Stimulated activated CD4-positive, alpha-beta T cell treated with anti-CD3 and anti-CD28 coated beads, Interleukin-4, amount 100 ng/mL, for 48 hours (primary cell): ENCODE measurements around the gene CD96.
"Not testable (repeated sequence)": the region's sequence is repeated elsewhere in the genome, so short reads cannot be mapped to it uniquely, and the experiment has no call there.

Experiments used
- DNase-seq, 2 donors: peaks; one replicate each; pipeline ENCODE4 v3.0.0-alpha.2; 2020; ENCODE audit warnings: low read depth in 2 of 2

Gene CD96

DNA sequence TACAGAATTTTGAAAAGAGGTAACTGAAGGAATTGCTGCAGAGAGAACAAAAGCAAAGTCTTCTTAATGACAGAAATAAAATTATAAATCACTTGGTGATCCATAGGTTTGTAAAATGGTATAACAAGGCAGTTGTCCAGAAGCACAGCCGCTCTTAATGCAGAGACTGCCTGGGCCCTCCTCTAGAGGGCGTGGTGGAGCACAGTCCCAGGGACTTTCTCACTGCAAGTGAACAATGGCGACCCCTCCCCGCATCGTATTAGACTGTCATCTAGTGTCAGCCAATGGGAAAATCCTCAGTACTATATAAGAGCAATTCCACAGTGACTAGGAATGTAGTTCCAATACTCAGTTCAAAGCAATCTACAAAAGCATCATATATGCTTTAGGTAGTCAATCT, 79.5 kb downstream of the CD96 start:
- DNase-seq: peak in 1 of 2 donors; percentile 56

DNA sequence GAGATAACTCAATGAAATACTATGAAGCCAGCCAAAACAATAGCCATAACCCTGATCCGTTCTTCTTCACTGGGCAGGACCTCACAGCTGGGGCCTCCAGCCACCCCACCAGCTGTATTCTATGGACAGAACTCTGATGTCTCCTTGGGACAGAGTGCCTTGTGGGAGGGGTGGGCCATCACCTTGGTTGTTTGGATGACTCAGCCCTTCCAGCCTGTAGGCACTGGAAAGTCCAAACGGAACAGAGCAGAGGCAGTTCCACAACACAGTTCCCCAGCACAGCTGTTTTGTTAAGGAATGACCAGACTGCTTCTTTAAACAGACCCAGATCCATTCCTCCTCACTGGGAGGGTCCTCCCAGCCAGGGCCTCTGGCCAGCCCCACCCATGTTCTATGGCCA, 85.1 kb downstream of the CD96 start:
- no peak for DNase-seq

- not testable (repeated sequence) for DNase-seq
Observed at GRCh38 chr3:111629018-111629417, 87.0 kb downstream of the CD96 start.

DNA sequence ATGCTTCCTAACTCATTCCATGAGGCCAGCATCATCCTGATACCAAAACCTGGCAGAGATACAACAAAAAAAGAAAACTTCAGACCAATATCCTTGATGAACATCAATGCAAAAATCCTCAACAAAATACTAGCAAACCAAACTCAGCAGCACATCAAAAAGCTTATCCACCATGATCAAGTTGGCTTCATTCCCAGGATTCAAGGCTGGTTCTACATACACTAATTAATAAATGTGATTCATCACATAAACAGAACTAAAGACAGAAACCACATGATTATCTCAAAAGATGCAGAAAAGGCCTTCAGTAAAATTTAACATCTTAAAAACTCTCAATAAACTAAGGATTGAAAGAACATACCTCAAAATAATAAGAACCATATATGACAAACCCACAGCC, 88.6 kb downstream of the CD96 start:
- DNase-seq: not testable (repeated sequence)

GRCh38 chr3:111635403-111635802, 93.4 kb downstream of the CD96 start:
- no peak for DNase-seq

- no peak for DNase-seq
Observed at GRCh38 chr3:111636366-111636885, 94.4 kb downstream of the CD96 start.

DNA sequence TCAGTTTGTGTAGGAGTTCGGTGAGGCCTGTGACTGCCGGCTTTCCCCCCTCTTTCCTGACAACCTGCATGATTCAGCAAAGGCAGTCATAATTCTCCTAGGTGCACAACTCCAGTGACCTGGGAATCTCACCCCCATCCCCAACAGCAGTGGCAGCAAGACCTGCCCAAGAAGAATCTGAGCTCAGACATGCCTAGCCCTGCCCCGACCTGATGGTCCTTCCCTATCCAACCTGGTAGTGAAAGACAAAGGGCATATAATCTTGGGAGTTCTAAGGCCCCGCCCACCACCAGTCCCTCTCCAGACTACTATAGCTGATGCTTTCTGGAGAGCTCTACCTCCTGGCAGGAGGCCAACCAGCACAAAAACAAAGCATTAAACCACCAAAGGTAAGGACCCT, 97.3 kb downstream of the CD96 start:
- DNase-seq: no peak

DNA sequence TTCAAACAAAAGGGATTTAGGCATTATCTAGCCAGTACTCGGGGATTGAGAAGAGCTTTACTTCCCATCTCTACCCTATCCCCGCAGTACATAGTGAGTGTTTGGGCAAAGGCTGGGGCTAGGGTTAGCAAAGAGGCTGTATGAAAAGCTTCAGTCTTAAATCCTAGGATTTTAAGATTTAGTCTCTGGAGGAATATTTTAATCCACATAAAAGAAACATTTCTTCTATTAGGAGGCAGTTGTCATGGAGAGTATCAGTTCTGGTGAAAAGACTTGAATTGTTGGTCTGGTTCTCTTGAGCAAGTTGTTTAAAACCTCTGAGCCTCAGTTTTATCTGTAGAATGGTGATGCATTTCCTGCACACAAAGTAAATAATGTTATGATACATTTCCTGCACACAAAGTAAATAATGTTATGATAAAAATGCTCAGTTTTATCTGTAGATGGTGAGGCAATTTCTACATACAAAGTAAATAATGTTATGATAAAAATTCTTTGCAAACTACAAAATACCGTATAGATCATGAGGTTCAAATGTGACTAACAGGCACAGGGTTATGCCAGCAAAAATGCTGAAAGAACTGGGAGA, 107.1 kb downstream of the CD96 start:
- DNase-seq: no peak

DNA sequence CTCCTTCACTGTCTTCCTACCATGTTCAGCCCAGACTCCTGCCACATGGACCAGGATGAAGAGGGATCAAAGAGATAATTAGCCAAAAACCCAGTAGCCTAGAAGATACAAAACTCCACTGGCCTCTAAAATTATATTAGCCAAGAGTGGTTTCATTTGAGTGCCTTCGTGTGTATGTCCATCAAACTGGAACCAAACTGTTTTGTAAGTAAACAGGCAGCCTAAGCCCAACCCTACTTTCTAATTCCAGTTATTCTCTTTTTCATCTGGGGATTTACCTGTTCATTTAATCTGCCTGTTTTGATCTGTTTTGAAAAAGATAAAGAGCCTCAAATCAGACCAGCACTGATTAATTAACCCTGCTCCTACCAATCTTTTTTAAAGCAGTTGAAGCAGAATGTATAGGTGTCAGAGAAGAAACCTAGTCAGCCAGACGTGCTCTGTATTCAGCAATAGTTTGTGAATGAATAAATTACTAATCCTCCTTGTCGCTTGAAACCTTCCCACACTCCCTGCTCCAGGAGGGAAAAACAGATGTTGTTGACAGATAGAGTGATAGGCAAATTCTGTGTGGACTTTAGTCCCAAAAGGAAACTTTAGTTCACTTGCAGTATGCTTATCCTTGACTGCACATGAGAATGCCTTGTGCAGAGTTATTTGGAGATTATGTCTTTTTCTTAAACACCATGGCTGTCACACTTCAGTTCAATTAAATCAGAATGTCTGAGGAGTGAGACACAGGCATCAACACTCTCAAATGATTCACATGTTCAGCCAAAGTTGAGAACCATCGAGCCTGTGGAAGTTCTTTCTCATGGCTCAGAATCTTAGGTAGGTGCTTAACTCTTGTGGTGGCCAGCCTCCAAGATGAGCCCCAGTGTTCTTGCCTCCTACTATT, 108.6 kb downstream of the CD96 start:
- no peak for DNase-seq

GRCh38 chr3:111652492-111653180, 110.6 kb downstream of the CD96 start:
- DNase-seq: no peak

- no peak for DNase-seq
Observed at GRCh38 chr3:111653766-111654165, 111.8 kb downstream of the CD96 start.

DNA sequence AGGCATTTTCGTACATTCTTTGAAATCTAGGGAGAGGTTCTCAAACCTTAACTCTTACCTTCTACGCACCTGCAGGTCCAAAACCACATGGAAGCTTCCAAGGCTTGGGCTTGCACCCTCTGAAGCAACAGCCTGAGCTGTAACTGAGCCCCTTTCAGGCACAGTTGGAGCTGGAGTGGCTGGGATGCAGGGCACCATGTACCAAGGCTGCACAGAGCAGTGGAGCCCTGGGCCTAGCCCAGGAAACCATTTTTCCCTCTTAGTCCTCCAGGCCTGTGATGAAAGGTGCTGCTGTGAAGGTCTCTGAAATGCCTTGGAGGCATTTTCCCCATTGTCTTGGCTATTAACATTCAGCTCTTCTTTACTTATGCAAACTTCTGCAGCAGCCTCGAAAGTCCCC, 120.0 kb downstream of the CD96 start:
- no peak for DNase-seq

DNA sequence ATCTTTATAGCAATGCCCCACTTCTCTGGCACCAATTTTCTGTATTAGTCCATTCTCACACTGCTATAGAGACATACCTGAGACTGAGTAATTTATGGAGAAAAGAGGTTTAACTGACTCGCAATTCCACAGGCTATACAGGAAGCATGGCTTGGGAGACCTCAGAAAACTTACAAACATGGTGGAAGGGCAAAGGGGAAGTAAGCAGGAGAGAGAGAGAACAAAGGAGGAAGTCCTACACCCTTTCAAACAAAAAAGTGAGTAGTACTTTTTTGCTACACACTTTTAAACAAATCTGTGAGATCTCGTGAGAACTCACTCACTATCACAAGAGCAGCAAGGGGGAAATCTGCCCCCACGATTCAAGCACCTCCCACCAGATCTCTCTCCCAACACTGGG, 120.9 kb downstream of the CD96 start:
- no peak for DNase-seq

DNA sequence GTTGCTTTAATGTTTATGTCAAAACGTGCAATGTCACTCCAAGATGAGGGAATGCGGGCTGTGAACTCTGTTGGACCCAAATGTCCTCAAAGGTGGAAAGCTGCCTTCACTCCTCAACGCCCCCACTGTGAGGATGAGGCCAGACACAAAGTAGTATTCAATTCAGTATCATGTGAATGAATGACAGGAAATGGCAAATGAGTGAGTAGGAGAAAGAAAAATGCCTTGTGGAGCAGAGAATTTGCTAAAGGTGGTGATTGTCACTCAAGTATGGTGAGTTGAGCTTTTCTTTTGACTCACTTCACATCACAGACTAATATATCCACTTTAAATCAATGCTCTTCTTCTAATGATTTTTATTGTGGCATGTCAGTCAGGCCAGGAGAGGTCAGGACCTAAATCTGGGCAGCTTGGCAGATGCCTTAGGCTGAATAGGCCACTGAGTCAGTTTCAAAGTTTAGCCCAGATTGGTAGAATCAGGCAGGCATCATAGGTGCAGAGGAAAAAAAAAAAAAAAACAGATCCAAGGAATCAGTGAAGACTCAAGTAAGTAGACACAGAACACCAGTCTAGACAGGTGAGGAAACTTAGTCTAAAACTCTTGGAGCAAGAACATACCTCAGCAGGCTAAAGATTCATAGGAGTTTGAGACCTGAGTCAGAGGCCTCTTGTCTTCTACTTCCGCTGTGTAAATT, 124.2 kb downstream of the CD96 start:
- no peak for DNase-seq

- DNase-seq: no peak
Observed at GRCh38 chr3:111667170-111667569, 125.2 kb downstream of the CD96 start.

DNA sequence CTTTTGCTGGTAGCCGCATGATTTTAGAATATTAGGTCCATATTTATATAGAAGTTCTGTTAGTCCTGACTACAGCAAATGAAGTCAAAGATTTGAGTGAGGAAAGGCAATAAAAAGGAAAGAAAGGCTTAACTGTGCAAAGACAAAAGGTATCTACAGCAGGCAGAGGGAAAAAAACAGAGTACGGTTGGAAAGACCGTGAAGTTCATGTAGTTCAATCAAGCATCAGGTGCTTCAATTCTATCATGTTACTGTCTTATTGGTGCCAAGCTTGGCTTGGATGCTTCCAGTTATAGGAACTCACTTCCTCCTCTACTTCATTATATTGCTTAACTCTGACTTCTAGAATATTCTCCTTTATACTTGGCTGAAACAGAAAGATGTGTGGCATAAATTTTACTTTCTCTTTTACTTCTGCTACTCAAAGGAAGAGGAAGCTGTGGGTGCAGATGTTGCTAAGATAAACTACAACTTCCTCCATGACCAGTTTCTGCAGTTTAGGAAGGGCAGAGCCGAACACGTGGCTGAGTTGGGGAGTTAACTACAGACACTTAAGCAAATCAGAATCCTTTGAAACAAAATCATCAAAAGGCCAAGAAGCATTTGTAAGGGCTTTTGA, 125.7 kb downstream of the CD96 start:
- peak; percentile 30 to 50 for DNase-seq

DNA sequence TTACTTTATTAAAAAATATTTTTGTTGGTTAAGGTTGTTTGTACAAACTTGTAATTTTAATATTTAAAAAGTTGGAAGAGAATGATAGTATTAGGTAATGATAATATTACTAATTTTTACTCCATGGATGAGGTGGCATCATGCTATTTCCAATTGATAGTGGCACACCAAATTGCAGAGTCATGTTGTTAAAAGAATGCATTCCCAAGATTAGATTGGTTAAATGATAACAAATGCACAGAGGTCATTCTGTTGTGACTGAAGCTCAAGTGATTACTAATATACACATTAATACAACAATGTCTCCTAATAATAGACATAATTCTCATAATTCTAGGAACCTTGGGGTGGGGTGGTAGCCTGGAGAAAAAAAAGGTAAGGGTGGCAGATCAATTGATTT, 126.3 kb downstream of the CD96 start:
- no peak for DNase-seq

DNA sequence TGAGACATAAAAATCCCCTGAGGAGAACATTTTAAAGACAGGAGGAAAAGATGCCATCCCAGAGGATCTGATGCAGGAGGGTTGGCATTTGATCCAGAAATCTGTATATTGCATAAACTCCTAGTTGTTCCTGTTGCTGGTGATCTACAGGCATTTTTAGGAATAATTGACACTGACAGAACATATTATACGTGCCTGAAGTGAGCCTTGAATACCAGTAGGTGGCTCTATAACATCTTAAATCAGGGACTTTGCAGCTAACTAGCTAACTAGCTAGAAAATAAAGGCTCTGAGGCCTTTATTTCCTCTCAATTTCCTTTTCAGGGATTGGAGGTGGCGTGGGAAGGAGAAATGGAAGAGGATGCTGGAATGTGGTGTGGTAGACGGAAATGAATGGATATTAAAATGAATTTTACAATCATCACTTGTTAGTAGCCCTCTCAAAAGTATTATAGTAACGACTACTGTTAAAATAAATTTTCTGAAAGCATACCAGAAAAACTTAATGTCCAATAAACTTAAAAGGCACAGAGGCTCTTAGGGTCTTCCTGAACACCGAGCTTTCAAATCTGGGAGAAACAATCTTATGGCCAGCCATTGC, 127.0 kb downstream of the CD96 start:
- no peak for DNase-seq

DNA sequence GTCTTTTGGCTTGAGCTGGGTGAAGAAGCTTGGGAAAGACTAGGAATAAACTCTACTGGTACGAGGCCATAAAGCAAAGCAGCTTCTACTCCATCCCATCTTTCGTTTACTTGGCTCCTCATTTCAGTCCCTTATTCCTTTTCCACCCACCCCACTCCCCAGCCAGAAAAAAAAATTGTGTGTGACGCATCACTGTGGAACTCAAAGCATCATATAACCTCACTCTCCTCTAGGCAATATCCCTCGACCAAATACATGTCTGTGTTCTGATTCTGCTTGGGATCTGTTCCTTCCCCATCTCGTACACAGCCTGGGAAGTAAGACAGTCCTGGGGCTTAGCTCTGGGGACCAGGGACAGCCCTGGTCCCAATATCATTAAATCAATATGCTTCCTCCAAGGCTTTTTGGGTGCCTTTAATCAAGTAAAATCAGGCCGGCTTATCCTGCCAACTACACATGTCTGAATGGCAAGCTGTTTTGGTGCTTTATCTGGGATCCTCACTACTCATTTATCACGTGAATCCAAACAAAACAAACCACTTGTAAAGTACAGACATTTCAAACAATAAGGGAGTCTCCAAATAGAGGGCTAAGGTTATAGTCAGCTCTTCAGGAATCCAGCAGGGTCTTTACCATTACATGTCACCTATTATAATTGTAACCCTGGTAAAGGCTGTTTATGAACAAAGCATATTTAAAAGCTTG, 128.1 kb downstream of the CD96 start:
- no peak for DNase-seq

GRCh38 chr3:111672461-111672860, 130.5 kb downstream of the CD96 start:
- not testable (repeated sequence) for DNase-seq

DNA sequence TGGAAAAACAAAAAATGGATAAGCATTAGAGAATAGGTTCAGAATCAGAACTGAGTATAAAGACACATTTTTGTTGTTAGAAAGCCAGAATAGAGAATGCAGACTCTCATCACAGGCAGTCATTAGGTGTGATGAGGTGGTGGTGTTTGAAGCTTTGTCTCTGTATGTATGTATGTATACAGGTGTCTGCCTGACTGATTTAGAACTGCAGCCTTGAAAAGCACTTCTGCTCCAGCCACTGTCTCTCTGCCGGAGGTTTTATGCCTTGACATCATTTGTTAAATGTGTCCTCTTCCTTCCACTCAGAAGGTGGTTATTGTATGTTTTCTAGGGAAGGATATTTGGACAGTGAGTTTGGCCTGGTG, 133.8 kb downstream of the CD96 start:
- DNase-seq: no peak
